GM23338 (cell line): ENCODE measurements around the gene PRKAG1.

Experiments used
- CREB1 ChIP-seq: fragments of 250-450 bp; sonication (Bioruptor Pico); IDR thresholded peaks from 2 replicates; pipeline ENCODE4 v1.5.0; 2020; ENCODE audit warnings: low read depth, mild to moderate bottlenecking, moderate library complexity
- CTCF ChIP-seq, 2 experiments: fragments of 200-600 bp in 1 of 2; sonication (generic) in 1 of 2; conservative IDR thresholded peaks; 2 replicates each; pipeline versions ENCODE4 v1.5.1 to v1.6.1; 2016 to 2017; ENCODE audit warnings: antibody characterized with exemption in 2 of 2, low read depth in 2 of 2, mild to moderate bottlenecking in 2 of 2, moderate library complexity in 1 of 2
- EZH2 ChIP-seq: fragments of 200-600 bp; sonication (generic); IDR thresholded peaks from one replicate; pipeline ENCODE4 v1.8.0; 2017; ENCODE audit warnings: antibody characterized with exemption, mild to moderate bottlenecking, low read depth; ENCODE audit not compliant: unreplicated experiment
- EZH2phosphoT487 ChIP-seq: fragments of 200-600 bp; sonication (generic); IDR thresholded peaks from one replicate; pipeline ENCODE4 v1.8.1; 2018; ENCODE audit warnings: antibody characterized with exemption; ENCODE audit not compliant: unreplicated experiment
- NANOG ChIP-seq: IDR thresholded peaks from 2 replicates; pipeline ENCODE4 v1.6.1; 2016; ENCODE audit warnings: antibody characterized with exemption, borderline replicate concordance
- POLR2AphosphoS5 ChIP-seq: IDR thresholded peaks from 2 replicates; pipeline ENCODE4 v1.6.1; 2016; ENCODE audit warnings: antibody characterized with exemption, low read depth
- REST ChIP-seq: IDR thresholded peaks from one replicate; pipeline ENCODE4 v1.6.1; 2018; ENCODE audit warnings: antibody characterized with exemption; ENCODE audit not compliant: unreplicated experiment
- STAT1 ChIP-seq: IDR thresholded peaks from one replicate; pipeline ENCODE4 v1.6.1; 2016; ENCODE audit warnings: antibody characterized with exemption; ENCODE audit not compliant: unreplicated experiment
- ZNF114 ChIP-seq: fragments of 250-450 bp; sonication (Bioruptor Pico); IDR thresholded peaks from 2 replicates; pipeline ENCODE4 v1.5.0; 2020; ENCODE audit warnings: mild to moderate bottlenecking, moderate library complexity

GRCh38 chr12:48979602-48980388 is 38.8 kb downstream of the PRKAG1 start:
- TF ChIP-seq NANOG (no peak), CTCF (conservative IDR thresholded peaks at IDR 0.05; ENCODE audit: low read depth in 2 of 2) (no peak), EZH2 (peak; percentile 93), REST (no peak), CREB1 (no peak), STAT1 (no peak), ZNF114 (CRISPR knock-in tag) (no peak), POLR2AphosphoS5 (no peak), EZH2phosphoT487 (peak; percentile 59)
